Astrocyte (in vitro differentiated cells and primary cell): Measurements from ENCODE around the gene BCL7B. TPM values are rescaled to one million over a fixed set of nuclear protein-coding genes. Genes with fewer than 3 reads are reported as not detected.
"Not testable (repeated sequence)": the region's sequence is repeated elsewhere in the genome, so short reads cannot be mapped to it uniquely, and the experiment has no call there.

Source experiments
- DNase-seq: peaks from one replicate; pipeline ENCODE4 v3.0.0-alpha.2; 2010; ENCODE audit warnings: low read depth
- FAIRE-seq: peaks from 2 replicates; lab custom pipeline; 2011; peaks lifted over from hg19 to GRCh38; lab: Jason Lieb, UNC
- H2AFZ ChIP-seq: 2 replicates; pipeline ENCODE4 v1.6.0; 2012; ENCODE audit warnings: low read depth, low read length, inconsistent platforms
- H3K27ac ChIP-seq: 2 replicates; pipeline ENCODE4 v1.5.1; 2011; ENCODE audit warnings: low read depth, low read length, inconsistent platforms
- H3K27me3 ChIP-seq: 2 replicates; pipeline ENCODE4 v1.6.0; 2011; ENCODE audit warnings: low read length, inconsistent platforms; ENCODE audit not compliant: insufficient read depth
- H3K36me3 ChIP-seq: 2 replicates; pipeline ENCODE4 v1.5.1; 2011; ENCODE audit warnings: low read length, inconsistent platforms; ENCODE audit not compliant: insufficient read depth
- H3K4me1 ChIP-seq: 2 replicates; pipeline ENCODE4 v1.5.1; 2011; ENCODE audit warnings: low read length, inconsistent platforms; ENCODE audit not compliant: insufficient read depth
- H3K4me2 ChIP-seq: 2 replicates; pipeline ENCODE4 v1.6.0; 2012; ENCODE audit warnings: low read length, inconsistent platforms
- H3K4me3 ChIP-seq: 2 replicates; pipeline ENCODE4 v1.5.1; 2011; ENCODE audit warnings: low read depth, mild to moderate bottlenecking, low read length, inconsistent platforms; ENCODE audit not compliant: insufficient read depth
- H3K79me2 ChIP-seq: 2 replicates; pipeline ENCODE4 v1.6.0; 2012; ENCODE audit warnings: mild to moderate bottlenecking, low read length, inconsistent platforms; ENCODE audit not compliant: insufficient read depth
- H3K9ac ChIP-seq: 2 replicates; pipeline ENCODE4 v1.6.0; 2012; ENCODE audit warnings: mild to moderate bottlenecking, low read length, inconsistent platforms
- H3K9me3 ChIP-seq: 2 replicates; pipeline ENCODE4 v1.5.1; 2012; ENCODE audit warnings: low read depth, mild to moderate bottlenecking, low read length, inconsistent platforms; ENCODE audit not compliant: insufficient read depth
- H4K20me1 ChIP-seq: 2 replicates; pipeline ENCODE4 v1.6.0; 2012; ENCODE audit warnings: low read length, inconsistent platforms; ENCODE audit not compliant: insufficient read depth
- H3K27ac Mint-ChIP-seq: one replicate; pipeline ENCODE4 v1.8.0; 2021; ENCODE audit warnings: mild to moderate bottlenecking, mixed read lengths; ENCODE audit not compliant: unreplicated experiment
- H3K27me3 Mint-ChIP-seq: one replicate; pipeline ENCODE4 v1.8.0; 2021; ENCODE audit warnings: low read depth, mixed read lengths; ENCODE audit not compliant: unreplicated experiment
- H3K36me3 Mint-ChIP-seq: one replicate; pipeline ENCODE4 v1.8.0; 2021; ENCODE audit warnings: low read depth, mixed read lengths; ENCODE audit not compliant: unreplicated experiment
- H3K4me1 Mint-ChIP-seq: one replicate; pipeline ENCODE4 v1.8.0; 2021; ENCODE audit warnings: low read depth, mixed read lengths; ENCODE audit not compliant: unreplicated experiment
- H3K4me3 Mint-ChIP-seq: one replicate; pipeline ENCODE4 v1.8.0; 2021; ENCODE audit warnings: mild to moderate bottlenecking, moderate library complexity, mixed read lengths; ENCODE audit not compliant: unreplicated experiment
- H3K9me3 Mint-ChIP-seq: one replicate; pipeline ENCODE4 v1.8.0; 2021; ENCODE audit warnings: mild to moderate bottlenecking, mixed read lengths; ENCODE audit not compliant: unreplicated experiment
- EZH2 ChIP-seq: IDR thresholded peaks from 2 replicates; pipeline ENCODE4 v1.6.1; 2012; ENCODE audit warnings: mild to moderate bottlenecking, low read length, inconsistent platforms; ENCODE audit not compliant: insufficient read depth
- total RNA-seq: library from RNA; stranded (reverse); gene quantifications from 2 replicates; pipeline ENCODE4 v1.2.1, GENCODE V29; 2021
- TF ChIP-seq, protein P1 (sequence below): IDR thresholded peaks from 2 replicates; pipeline ENCODE4 v1.5.1; 2011; ENCODE audit warnings: low read depth, mild to moderate bottlenecking, inconsistent platforms, low read length, moderate library complexity; ENCODE audit not compliant: insufficient read depth

The BCL7B gene
- total RNA-seq, 1 donor from 2014 or later = 30.1 TPM

DNA sequence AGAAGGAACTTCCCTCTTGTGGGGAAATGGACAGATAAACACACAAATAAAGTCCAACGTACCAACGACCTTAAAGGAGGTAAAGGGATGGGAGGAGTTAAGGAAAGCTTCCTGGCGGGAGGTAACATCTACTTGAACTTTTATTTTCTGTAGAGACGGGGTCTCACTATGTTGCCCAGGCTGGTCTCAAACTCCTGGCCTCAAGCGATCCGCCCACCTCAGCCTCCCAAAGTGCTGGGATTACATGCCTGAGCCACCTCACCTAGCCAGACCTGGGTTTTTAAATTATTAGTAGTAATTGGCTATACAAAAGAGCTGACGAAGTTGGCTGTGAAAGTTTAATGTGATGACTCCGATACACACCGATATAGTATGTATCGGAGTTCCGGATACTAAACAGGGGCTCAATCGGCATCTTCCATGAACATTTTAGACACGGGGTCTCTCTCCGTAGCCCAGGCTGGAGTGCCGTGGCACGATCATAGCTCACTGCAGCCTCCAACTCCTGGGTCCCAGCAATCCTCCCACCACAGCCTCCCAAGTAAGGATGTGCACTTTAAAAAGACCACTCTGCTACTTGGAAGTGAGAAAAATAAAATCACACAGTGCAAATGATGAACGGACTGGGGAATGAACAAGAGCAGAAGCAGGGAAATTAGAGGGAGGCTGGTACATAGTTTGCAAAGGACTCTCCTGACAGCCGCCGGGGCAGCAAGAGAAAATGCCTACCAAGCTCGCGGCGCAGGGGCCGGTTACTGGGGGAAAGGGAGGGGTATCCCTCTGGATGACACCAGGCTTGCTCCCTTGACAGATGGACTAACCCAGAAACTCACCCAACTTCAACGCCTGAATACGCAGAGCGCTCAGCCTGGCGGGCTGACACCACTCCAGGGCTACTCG is 1.0 kb downstream of the BCL7B start:
- peak overlapping the region; percentile 77 for H3K4me3 ChIP-seq
- peak overlapping the region; percentile 99 for H3K9ac ChIP-seq
- Mint-ChIP-seq H3K36me3 (peaks cover 1% of the 10 kb centered on the region), H3K4me1 (peaks cover 17% of the 10 kb centered on the region), H3K27ac (peak overlapping the region; percentile 79), H3K9me3 (no peaks in the 10 kb centered on the region), H3K27me3 (peaks cover 3% of the 10 kb centered on the region), H3K4me3 (peak overlapping the region; percentile 93)
- peaks cover 8% of the 10 kb centered on the region for H3K36me3 ChIP-seq
- DNase-seq (no peak), FAIRE-seq (no peak)
- no peaks in the 10 kb centered on the region for H3K27me3 ChIP-seq
- TF ChIP-seq, protein P1, sequence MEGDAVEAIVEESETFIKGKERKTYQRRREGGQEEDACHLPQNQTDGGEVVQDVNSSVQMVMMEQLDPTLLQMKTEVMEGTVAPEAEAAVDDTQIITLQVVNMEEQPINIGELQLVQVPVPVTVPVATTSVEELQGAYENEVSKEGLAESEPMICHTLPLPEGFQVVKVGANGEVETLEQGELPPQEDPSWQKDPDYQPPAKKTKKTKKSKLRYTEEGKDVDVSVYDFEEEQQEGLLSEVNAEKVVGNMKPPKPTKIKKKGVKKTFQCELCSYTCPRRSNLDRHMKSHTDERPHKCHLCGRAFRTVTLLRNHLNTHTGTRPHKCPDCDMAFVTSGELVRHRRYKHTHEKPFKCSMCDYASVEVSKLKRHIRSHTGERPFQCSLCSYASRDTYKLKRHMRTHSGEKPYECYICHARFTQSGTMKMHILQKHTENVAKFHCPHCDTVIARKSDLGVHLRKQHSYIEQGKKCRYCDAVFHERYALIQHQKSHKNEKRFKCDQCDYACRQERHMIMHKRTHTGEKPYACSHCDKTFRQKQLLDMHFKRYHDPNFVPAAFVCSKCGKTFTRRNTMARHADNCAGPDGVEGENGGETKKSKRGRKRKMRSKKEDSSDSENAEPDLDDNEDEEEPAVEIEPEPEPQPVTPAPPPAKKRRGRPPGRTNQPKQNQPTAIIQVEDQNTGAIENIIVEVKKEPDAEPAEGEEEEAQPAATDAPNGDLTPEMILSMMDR = no peak
- TF ChIP-seq EZH2 = no peak
- no peaks in the 10 kb centered on the region for H3K9me3 ChIP-seq
- peak overlapping the region; percentile 86 for H3K4me2 ChIP-seq
- H3K79me2 ChIP-seq = peaks cover 52% of the 10 kb centered on the region
- no peak overlapping the region for H2AFZ ChIP-seq
- peak overlapping the region; percentile 33 for H3K27ac ChIP-seq
- peaks cover 11% of the 10 kb centered on the region for H3K4me1 ChIP-seq
- peaks cover 50% of the 10 kb centered on the region for H4K20me1 ChIP-seq

DNA sequence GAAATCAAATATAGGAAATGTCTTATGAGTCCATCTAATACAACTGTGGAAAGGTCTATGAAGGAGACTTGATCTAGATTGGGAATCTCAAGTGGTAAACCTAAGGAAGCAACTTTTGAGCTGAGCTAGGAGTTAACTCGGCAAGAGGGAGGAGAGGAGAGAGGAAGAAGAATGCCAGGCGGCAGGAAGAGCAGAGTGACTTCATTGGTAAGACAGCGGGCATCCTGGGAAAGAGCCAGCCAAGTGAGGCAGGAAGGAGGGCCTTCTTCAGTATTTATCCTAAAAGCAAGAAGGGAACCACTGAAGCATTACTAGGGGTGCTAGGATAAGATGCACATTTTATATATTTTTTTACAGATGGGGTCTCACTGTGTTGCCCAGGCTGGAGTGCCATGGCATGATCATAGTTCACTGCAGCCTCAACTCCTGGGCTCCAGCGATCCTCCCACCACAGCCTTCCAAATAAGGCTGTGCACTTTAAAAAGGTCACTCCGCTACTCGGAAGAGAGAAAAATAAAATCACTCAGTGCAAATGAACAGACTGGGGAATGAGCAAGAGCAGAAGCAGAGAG is 2.0 kb downstream of the BCL7B start:
- Histone ChIP-seq H3K27ac (no peak overlapping the region), H3K36me3 (peaks cover 14% of the 10 kb centered on the region), H3K4me2 (peak overlapping the region; percentile 86), H4K20me1 (peaks cover 56% of the 10 kb centered on the region), H2AFZ (no peak overlapping the region), H3K4me1 (peaks cover 10% of the 10 kb centered on the region), H3K79me2 (peaks cover 59% of the 10 kb centered on the region), H3K27me3 (no peaks in the 10 kb centered on the region), H3K9me3 (no peaks in the 10 kb centered on the region), H3K9ac (no peak overlapping the region), H3K4me3 (peak overlapping the region; percentile 77)
- FAIRE-seq = no peak
- H3K4me3 Mint-ChIP-seq = peak overlapping the region; percentile 93
- peaks cover 1% of the 10 kb centered on the region for H3K27me3 Mint-ChIP-seq
- peaks cover 15% of the 10 kb centered on the region for H3K4me1 Mint-ChIP-seq
- no peak for TF ChIP-seq EZH2
- TF ChIP-seq, protein P1 = no peak
- peaks cover 1% of the 10 kb centered on the region for H3K36me3 Mint-ChIP-seq
- no peaks in the 10 kb centered on the region for H3K9me3 Mint-ChIP-seq
- DNase-seq = no peak
- no peak overlapping the region for H3K27ac Mint-ChIP-seq

GRCh38 chr7:73550093-73550492 is 7.4 kb downstream of the BCL7B start:
- not testable (repeated sequence) for H3K9me3 Mint-ChIP-seq, H3K27ac Mint-ChIP-seq, H3K4me1 ChIP-seq, H3K9me3 ChIP-seq, H3K9ac ChIP-seq, H3K4me2 ChIP-seq, H3K27me3 ChIP-seq, H3K4me3 ChIP-seq, H3K27me3 Mint-ChIP-seq, H3K4me3 Mint-ChIP-seq, DNase-seq, FAIRE-seq, H3K4me1 Mint-ChIP-seq, H3K27ac ChIP-seq, H2AFZ ChIP-seq
- Histone ChIP-seq H4K20me1 (peaks cover 81% of the 10 kb centered on the region), H3K79me2 (peaks cover 88% of the 10 kb centered on the region), H3K36me3 (peaks cover 27% of the 10 kb centered on the region)
- peaks cover 13% of the 10 kb centered on the region for H3K36me3 Mint-ChIP-seq
